HEK293 (cell line): ENCODE measurements around the gene GRIK2.

Experiments
- CTCF ChIA-PET: fragments of 350-600 bp; formaldehyde crosslinking; extraction: SDS; loops from one replicate; lab custom pipeline; 2021; ENCODE audit warnings: antibody characterized with exemption; lab: Yijun Ruan, JAX
- POLR2A ChIA-PET: fragments of 300-600 bp; formaldehyde crosslinking; extraction: SDS; loops from one replicate; lab custom pipeline; 2020; ENCODE audit warnings: antibody characterized with exemption, inconsistent platforms; lab: Yijun Ruan, JAX
- H3K27ac ChIP-seq: fragments of 200-500 bp; sonication (Bioruptor generic); 2 replicates; pipeline ENCODE4 v1.5.1; 2014; ENCODE audit warnings: low read depth, low read length, control low read depth, inconsistent platforms; ENCODE audit errors: extremely low read depth
- H3K36me3 ChIP-seq, 2 experiments: fragments of 200-500 bp in 1 of 2; sonication (Bioruptor generic) in 1 of 2; 1 replicate in 1 of 2; 2 replicates in 1 of 2; pipeline ENCODE4 v1.5.1; 2014 to 2017; ENCODE audit warnings: inconsistent platforms in 2 of 2, low read length in 2 of 2; ENCODE audit not compliant: control insufficient read depth in 2 of 2, insufficient read depth in 1 of 2
- H3K4me1 ChIP-seq: fragments of 200-500 bp; sonication (Bioruptor generic); 2 replicates; pipeline ENCODE4 v1.5.1; 2014; ENCODE audit warnings: mild to moderate bottlenecking, low read length, inconsistent platforms; ENCODE audit not compliant: control insufficient read depth, insufficient read depth
- H3K4me3 ChIP-seq: 2 replicates; pipeline ENCODE4 v1.5.1; 2011; ENCODE audit warnings: low read depth, mild to moderate bottlenecking, control low read depth, low read length, moderate library complexity
- H3K9me3 ChIP-seq: fragments of 200-500 bp; sonication (Bioruptor generic); 2 replicates; pipeline ENCODE4 v1.5.1; 2014; ENCODE audit warnings: low read depth, low read length, inconsistent platforms; ENCODE audit not compliant: control insufficient read depth, insufficient read depth
- YY1 ChIP-seq: fragments of 450-650 bp; formaldehyde crosslinking; IDR thresholded peaks from 2 replicates; pipeline ENCODE4 v1.5.1; 2018; ENCODE audit warnings: missing biosample characterization, missing genetic modification characterization
- ZFP41 ChIP-seq: fragments of 450-650 bp; formaldehyde crosslinking; IDR thresholded peaks from 2 replicates; pipeline ENCODE4 v1.5.1; 2016; ENCODE audit warnings: missing biosample characterization, missing genetic modification characterization, borderline replicate concordance
- ZNF19 ChIP-seq: fragments of 450-650 bp; formaldehyde crosslinking; IDR thresholded peaks from 2 replicates; pipeline ENCODE4; 2016; ENCODE audit warnings: missing biosample characterization, missing genetic modification characterization, low read depth
- ZNF202 ChIP-seq: fragments of 450-650 bp; formaldehyde crosslinking; IDR thresholded peaks from 2 replicates; pipeline ENCODE4 v1.5.1; 2016; ENCODE audit warnings: missing biosample characterization, missing genetic modification characterization, borderline replicate concordance
- ZNF302 ChIP-seq: fragments of 450-650 bp; formaldehyde crosslinking; IDR thresholded peaks from 2 replicates; pipeline ENCODE4 v1.5.1; 2016; ENCODE audit warnings: missing biosample characterization, missing genetic modification characterization, low read depth
- ZNF311 ChIP-seq: fragments of 450-650 bp; formaldehyde crosslinking; IDR thresholded peaks from 2 replicates; pipeline ENCODE4 v1.5.1; 2017; ENCODE audit warnings: missing biosample characterization, missing genetic modification characterization, borderline replicate concordance
- ZNF473 ChIP-seq: fragments of 450-650 bp; formaldehyde crosslinking; IDR thresholded peaks from 2 replicates; pipeline ENCODE4 v1.5.1; 2017; ENCODE audit warnings: missing biosample characterization, missing genetic modification characterization
- ZNF514 ChIP-seq: fragments of 450-650 bp; formaldehyde crosslinking; IDR thresholded peaks from 2 replicates; pipeline ENCODE4 v1.5.1; 2016; ENCODE audit warnings: missing biosample characterization, missing genetic modification characterization
- ZNF596 ChIP-seq: fragments of 450-650 bp; IDR thresholded peaks from 2 replicates; pipeline ENCODE4 v1.5.0; 2018; ENCODE audit warnings: missing biosample characterization, mild to moderate bottlenecking, missing genetic modification characterization, moderate library complexity
- ZNF624 ChIP-seq: fragments of 450-650 bp; formaldehyde crosslinking; IDR thresholded peaks from 2 replicates; pipeline ENCODE4 v1.5.1; 2017; ENCODE audit warnings: missing biosample characterization, missing genetic modification characterization
- ZNF664 ChIP-seq: fragments of 450-650 bp; formaldehyde crosslinking; IDR thresholded peaks from 2 replicates; pipeline ENCODE4 v1.5.1; 2016; ENCODE audit warnings: missing biosample characterization, missing genetic modification characterization
- ZNF701 ChIP-seq: fragments of 450-650 bp; formaldehyde crosslinking; IDR thresholded peaks from 2 replicates; pipeline ENCODE4 v1.5.1; 2016; ENCODE audit warnings: missing biosample characterization, missing genetic modification characterization
- ZNF776 ChIP-seq: fragments of 450-650 bp; formaldehyde crosslinking; IDR thresholded peaks from 2 replicates; pipeline ENCODE4 v1.5.0; 2017; ENCODE audit warnings: missing biosample characterization, missing genetic modification characterization, borderline replicate concordance
- TF ChIP-seq, protein P1 (sequence below): fragments of 450-650 bp; formaldehyde crosslinking; IDR thresholded peaks from 2 replicates; pipeline ENCODE4 v1.5.1; 2016; ENCODE audit warnings: missing biosample characterization, missing genetic modification characterization
- TF ChIP-seq, protein P2 (sequence below): fragments of 450-650 bp; formaldehyde crosslinking; IDR thresholded peaks from 2 replicates; pipeline ENCODE4 v1.5.1; 2016; ENCODE audit warnings: missing biosample characterization, missing genetic modification characterization
- TF ChIP-seq, protein P3 (sequence below): fragments of 450-650 bp; IDR thresholded peaks from 2 replicates; pipeline ENCODE4 v1.5.1; 2018; ENCODE audit warnings: missing biosample characterization, mild to moderate bottlenecking, missing genetic modification characterization
- TF ChIP-seq, protein P4 (sequence below): fragments of 450-650 bp; formaldehyde crosslinking; IDR thresholded peaks from 2 replicates; pipeline ENCODE4 v1.5.1; 2016; ENCODE audit warnings: missing biosample characterization, missing genetic modification characterization, borderline replicate concordance
- TF ChIP-seq, protein P5 (sequence below): fragments of 450-650 bp; formaldehyde crosslinking; IDR thresholded peaks from 2 replicates; pipeline ENCODE4 v1.5.1; 2016; ENCODE audit warnings: missing biosample characterization, missing genetic modification characterization

Gene GRIK2

DNA sequence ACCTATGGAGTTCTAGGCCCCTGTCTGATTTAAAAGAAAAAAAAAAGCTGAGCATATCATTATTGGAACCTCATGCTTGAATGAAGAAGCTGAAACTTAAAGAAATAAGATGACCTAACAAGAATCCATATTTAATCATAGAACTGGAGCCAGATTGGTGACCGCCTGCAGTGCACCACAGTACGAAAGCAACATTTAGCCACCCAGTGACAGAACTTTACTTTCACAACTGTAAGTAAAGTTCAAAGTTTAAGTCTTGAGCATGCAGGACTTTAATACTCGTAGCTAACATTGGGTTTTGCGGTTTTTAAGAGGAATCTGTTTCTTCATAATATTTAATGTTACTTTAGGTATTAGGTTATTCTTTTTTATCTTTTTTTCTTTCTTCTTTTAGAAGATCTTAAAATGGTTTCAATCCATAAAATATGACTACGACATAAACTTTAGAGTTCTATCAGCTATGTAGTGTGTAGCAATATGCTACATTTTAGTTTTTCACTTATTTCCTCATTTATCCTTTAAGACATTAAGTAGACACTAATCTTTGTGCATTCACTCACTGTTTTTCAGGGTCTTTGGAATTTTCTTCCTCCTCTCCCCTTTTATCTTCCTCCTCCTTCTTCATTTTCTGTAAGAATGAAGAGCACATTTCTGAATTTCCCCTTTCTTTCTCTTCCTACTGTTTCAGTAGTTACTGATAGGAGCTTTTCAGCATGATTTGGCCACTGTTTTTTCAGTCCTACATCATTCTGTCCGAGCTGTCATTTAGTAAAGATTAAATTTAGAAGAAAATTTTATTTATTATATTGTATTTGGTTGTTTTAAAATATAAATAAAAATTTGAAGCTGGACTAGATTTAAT, 514.1 kb downstream of the GRIK2 start (continued):
- TF ChIP-seq, protein P1, sequence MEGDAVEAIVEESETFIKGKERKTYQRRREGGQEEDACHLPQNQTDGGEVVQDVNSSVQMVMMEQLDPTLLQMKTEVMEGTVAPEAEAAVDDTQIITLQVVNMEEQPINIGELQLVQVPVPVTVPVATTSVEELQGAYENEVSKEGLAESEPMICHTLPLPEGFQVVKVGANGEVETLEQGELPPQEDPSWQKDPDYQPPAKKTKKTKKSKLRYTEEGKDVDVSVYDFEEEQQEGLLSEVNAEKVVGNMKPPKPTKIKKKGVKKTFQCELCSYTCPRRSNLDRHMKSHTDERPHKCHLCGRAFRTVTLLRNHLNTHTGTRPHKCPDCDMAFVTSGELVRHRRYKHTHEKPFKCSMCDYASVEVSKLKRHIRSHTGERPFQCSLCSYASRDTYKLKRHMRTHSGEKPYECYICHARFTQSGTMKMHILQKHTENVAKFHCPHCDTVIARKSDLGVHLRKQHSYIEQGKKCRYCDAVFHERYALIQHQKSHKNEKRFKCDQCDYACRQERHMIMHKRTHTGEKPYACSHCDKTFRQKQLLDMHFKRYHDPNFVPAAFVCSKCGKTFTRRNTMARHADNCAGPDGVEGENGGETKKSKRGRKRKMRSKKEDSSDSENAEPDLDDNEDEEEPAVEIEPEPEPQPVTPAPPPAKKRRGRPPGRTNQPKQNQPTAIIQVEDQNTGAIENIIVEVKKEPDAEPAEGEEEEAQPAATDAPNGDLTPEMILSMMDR: no peak
- TF ChIP-seq, protein P2, sequence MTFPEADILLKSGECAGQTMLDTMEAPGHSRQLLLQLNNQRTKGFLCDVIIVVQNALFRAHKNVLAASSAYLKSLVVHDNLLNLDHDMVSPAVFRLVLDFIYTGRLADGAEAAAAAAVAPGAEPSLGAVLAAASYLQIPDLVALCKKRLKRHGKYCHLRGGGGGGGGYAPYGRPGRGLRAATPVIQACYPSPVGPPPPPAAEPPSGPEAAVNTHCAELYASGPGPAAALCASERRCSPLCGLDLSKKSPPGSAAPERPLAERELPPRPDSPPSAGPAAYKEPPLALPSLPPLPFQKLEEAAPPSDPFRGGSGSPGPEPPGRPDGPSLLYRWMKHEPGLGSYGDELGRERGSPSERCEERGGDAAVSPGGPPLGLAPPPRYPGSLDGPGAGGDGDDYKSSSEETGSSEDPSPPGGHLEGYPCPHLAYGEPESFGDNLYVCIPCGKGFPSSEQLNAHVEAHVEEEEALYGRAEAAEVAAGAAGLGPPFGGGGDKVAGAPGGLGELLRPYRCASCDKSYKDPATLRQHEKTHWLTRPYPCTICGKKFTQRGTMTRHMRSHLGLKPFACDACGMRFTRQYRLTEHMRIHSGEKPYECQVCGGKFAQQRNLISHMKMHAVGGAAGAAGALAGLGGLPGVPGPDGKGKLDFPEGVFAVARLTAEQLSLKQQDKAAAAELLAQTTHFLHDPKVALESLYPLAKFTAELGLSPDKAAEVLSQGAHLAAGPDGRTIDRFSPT: no peak
- TF ChIP-seq ZNF664 (tag by site-specific recombination): no peak
- TF ChIP-seq, protein P3, sequence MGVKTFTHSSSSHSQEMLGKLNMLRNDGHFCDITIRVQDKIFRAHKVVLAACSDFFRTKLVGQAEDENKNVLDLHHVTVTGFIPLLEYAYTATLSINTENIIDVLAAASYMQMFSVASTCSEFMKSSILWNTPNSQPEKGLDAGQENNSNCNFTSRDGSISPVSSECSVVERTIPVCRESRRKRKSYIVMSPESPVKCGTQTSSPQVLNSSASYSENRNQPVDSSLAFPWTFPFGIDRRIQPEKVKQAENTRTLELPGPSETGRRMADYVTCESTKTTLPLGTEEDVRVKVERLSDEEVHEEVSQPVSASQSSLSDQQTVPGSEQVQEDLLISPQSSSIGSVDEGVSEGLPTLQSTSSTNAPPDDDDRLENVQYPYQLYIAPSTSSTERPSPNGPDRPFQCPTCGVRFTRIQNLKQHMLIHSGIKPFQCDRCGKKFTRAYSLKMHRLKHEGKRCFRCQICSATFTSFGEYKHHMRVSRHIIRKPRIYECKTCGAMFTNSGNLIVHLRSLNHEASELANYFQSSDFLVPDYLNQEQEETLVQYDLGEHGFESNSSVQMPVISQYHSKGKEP (tag by site-specific recombination): no peak
- TF ChIP-seq ZNF776 (tag by site-specific recombination): no peak
- TF ChIP-seq ZNF202: no peak

DNA sequence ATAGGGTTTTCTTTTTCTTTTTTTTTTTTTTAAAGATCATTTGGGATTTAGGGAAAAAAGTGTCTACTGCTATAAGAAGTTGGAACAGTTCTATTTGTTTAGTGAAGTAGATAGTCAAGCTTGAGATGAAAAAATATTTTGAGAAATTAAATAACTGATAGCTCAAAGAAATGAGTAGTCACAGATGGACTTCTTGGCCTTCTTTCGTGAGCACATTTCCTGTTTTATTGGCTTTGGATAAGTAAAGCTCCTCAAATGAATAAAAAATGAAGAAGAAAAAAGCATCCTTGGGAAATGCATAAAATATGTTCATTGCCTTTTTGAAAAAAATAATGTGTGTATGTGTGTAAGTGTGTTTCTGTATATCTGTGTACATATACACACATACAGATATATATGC, 515.9 kb downstream of the GRIK2 start:
- TF ChIP-seq ZNF514 (tag by site-specific recombination): no peak
- no peak for TF ChIP-seq ZNF701
- TF ChIP-seq ZNF311: no peak
- TF ChIP-seq, all 188 proteins: peak for 0
- no peaks in the 10 kb centered on the region for H3K4me1 ChIP-seq
- CTCF ChIA-PET: no interaction called here
- H3K36me3 ChIP-seq: no peaks in the 10 kb centered on the region
- no peak overlapping the region for H3K27ac ChIP-seq
- POLR2A ChIA-PET: no interaction called here
- no peak overlapping the region for H3K4me3 ChIP-seq
- H3K9me3 ChIP-seq: no peaks in the 10 kb centered on the region

DNA sequence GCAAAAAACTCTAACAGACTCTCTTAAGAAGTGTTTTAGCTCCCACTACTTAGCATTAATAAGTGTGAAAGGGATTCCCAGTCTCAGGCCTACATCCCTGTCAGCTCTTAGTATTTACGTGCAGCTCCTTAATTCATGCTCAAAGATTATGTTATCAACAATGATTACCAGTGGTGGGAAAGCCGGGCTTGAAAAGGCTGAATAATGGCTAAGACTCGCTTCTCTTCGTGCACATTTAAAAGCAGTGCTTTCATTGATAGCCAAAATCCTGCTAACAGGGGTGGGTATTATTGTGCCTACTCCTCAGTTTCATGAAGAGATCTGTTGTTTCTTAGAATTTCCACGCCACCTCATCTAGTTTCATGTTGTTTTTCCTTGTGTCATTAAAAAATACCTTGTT, 518.8 kb downstream of the GRIK2 start:
- H3K4me1 ChIP-seq: no peaks in the 10 kb centered on the region
- no peak for TF ChIP-seq ZNF473 (tag by site-specific recombination)
- no peak for TF ChIP-seq ZNF596
- TF ChIP-seq, protein P4, sequence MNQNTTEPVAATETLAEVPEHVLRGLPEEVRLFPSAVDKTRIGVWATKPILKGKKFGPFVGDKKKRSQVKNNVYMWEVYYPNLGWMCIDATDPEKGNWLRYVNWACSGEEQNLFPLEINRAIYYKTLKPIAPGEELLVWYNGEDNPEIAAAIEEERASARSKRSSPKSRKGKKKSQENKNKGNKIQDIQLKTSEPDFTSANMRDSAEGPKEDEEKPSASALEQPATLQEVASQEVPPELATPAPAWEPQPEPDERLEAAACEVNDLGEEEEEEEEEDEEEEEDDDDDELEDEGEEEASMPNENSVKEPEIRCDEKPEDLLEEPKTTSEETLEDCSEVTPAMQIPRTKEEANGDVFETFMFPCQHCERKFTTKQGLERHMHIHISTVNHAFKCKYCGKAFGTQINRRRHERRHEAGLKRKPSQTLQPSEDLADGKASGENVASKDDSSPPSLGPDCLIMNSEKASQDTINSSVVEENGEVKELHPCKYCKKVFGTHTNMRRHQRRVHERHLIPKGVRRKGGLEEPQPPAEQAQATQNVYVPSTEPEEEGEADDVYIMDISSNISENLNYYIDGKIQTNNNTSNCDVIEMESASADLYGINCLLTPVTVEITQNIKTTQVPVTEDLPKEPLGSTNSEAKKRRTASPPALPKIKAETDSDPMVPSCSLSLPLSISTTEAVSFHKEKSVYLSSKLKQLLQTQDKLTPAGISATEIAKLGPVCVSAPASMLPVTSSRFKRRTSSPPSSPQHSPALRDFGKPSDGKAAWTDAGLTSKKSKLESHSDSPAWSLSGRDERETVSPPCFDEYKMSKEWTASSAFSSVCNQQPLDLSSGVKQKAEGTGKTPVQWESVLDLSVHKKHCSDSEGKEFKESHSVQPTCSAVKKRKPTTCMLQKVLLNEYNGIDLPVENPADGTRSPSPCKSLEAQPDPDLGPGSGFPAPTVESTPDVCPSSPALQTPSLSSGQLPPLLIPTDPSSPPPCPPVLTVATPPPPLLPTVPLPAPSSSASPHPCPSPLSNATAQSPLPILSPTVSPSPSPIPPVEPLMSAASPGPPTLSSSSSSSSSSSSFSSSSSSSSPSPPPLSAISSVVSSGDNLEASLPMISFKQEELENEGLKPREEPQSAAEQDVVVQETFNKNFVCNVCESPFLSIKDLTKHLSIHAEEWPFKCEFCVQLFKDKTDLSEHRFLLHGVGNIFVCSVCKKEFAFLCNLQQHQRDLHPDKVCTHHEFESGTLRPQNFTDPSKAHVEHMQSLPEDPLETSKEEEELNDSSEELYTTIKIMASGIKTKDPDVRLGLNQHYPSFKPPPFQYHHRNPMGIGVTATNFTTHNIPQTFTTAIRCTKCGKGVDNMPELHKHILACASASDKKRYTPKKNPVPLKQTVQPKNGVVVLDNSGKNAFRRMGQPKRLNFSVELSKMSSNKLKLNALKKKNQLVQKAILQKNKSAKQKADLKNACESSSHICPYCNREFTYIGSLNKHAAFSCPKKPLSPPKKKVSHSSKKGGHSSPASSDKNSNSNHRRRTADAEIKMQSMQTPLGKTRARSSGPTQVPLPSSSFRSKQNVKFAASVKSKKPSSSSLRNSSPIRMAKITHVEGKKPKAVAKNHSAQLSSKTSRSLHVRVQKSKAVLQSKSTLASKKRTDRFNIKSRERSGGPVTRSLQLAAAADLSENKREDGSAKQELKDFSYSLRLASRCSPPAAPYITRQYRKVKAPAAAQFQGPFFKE (tag by site-specific recombination): no peak
- no peak for TF ChIP-seq ZFP41 (tag by site-specific recombination)
- no peak for TF ChIP-seq ZNF624 (tag by site-specific recombination)
- TF ChIP-seq, protein P5, sequence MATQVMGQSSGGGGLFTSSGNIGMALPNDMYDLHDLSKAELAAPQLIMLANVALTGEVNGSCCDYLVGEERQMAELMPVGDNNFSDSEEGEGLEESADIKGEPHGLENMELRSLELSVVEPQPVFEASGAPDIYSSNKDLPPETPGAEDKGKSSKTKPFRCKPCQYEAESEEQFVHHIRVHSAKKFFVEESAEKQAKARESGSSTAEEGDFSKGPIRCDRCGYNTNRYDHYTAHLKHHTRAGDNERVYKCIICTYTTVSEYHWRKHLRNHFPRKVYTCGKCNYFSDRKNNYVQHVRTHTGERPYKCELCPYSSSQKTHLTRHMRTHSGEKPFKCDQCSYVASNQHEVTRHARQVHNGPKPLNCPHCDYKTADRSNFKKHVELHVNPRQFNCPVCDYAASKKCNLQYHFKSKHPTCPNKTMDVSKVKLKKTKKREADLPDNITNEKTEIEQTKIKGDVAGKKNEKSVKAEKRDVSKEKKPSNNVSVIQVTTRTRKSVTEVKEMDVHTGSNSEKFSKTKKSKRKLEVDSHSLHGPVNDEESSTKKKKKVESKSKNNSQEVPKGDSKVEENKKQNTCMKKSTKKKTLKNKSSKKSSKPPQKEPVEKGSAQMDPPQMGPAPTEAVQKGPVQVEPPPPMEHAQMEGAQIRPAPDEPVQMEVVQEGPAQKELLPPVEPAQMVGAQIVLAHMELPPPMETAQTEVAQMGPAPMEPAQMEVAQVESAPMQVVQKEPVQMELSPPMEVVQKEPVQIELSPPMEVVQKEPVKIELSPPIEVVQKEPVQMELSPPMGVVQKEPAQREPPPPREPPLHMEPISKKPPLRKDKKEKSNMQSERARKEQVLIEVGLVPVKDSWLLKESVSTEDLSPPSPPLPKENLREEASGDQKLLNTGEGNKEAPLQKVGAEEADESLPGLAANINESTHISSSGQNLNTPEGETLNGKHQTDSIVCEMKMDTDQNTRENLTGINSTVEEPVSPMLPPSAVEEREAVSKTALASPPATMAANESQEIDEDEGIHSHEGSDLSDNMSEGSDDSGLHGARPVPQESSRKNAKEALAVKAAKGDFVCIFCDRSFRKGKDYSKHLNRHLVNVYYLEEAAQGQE (tag by site-specific recombination): no peak
- TF ChIP-seq YY1: no peak
- no peak for TF ChIP-seq ZNF302 (tag by site-specific recombination)
- no peak for TF ChIP-seq ZNF19

More for the DNA sequence above, 518.8 kb downstream of the GRIK2 start:
- CTCF ChIA-PET: no interaction called here
- Histone ChIP-seq H3K27ac (no peak overlapping the region), H3K4me3 (no peak overlapping the region), H3K36me3 (no peaks in the 10 kb centered on the region), H3K9me3 (no peaks in the 10 kb centered on the region)
- POLR2A ChIA-PET: no interaction called here
